Astrocyte (in vitro differentiated cells and primary cell): ENCODE measurements around the gene SPTB. TPM values are rescaled to one million over a fixed set of nuclear protein-coding genes. Genes with fewer than 3 reads are reported as not detected.

Experiments
- DNase-seq: peaks from one replicate; pipeline ENCODE4 v3.0.0-alpha.2; 2010; ENCODE audit warnings: low read depth
- FAIRE-seq: peaks from 2 replicates; lab custom pipeline; 2011; peaks lifted over from hg19 to GRCh38; lab: Jason Lieb, UNC
- H2AFZ ChIP-seq: 2 replicates; pipeline ENCODE4 v1.6.0; 2012; ENCODE audit warnings: low read depth, low read length, inconsistent platforms
- H3K27ac ChIP-seq: 2 replicates; pipeline ENCODE4 v1.5.1; 2011; ENCODE audit warnings: low read depth, low read length, inconsistent platforms
- H3K27me3 ChIP-seq: 2 replicates; pipeline ENCODE4 v1.6.0; 2011; ENCODE audit warnings: low read length, inconsistent platforms; ENCODE audit not compliant: insufficient read depth
- H3K36me3 ChIP-seq: 2 replicates; pipeline ENCODE4 v1.5.1; 2011; ENCODE audit warnings: low read length, inconsistent platforms; ENCODE audit not compliant: insufficient read depth
- H3K4me1 ChIP-seq: 2 replicates; pipeline ENCODE4 v1.5.1; 2011; ENCODE audit warnings: low read length, inconsistent platforms; ENCODE audit not compliant: insufficient read depth
- H3K4me2 ChIP-seq: 2 replicates; pipeline ENCODE4 v1.6.0; 2012; ENCODE audit warnings: low read length, inconsistent platforms
- H3K4me3 ChIP-seq: 2 replicates; pipeline ENCODE4 v1.5.1; 2011; ENCODE audit warnings: low read depth, mild to moderate bottlenecking, low read length, inconsistent platforms; ENCODE audit not compliant: insufficient read depth
- H3K79me2 ChIP-seq: 2 replicates; pipeline ENCODE4 v1.6.0; 2012; ENCODE audit warnings: mild to moderate bottlenecking, low read length, inconsistent platforms; ENCODE audit not compliant: insufficient read depth
- H3K9ac ChIP-seq: 2 replicates; pipeline ENCODE4 v1.6.0; 2012; ENCODE audit warnings: mild to moderate bottlenecking, low read length, inconsistent platforms
- H3K9me3 ChIP-seq: 2 replicates; pipeline ENCODE4 v1.5.1; 2012; ENCODE audit warnings: low read depth, mild to moderate bottlenecking, low read length, inconsistent platforms; ENCODE audit not compliant: insufficient read depth
- H4K20me1 ChIP-seq: 2 replicates; pipeline ENCODE4 v1.6.0; 2012; ENCODE audit warnings: low read length, inconsistent platforms; ENCODE audit not compliant: insufficient read depth
- H3K27ac Mint-ChIP-seq: one replicate; pipeline ENCODE4 v1.8.0; 2021; ENCODE audit warnings: mild to moderate bottlenecking, mixed read lengths; ENCODE audit not compliant: unreplicated experiment
- H3K27me3 Mint-ChIP-seq: one replicate; pipeline ENCODE4 v1.8.0; 2021; ENCODE audit warnings: low read depth, mixed read lengths; ENCODE audit not compliant: unreplicated experiment
- H3K36me3 Mint-ChIP-seq: one replicate; pipeline ENCODE4 v1.8.0; 2021; ENCODE audit warnings: low read depth, mixed read lengths; ENCODE audit not compliant: unreplicated experiment
- H3K4me1 Mint-ChIP-seq: one replicate; pipeline ENCODE4 v1.8.0; 2021; ENCODE audit warnings: low read depth, mixed read lengths; ENCODE audit not compliant: unreplicated experiment
- H3K4me3 Mint-ChIP-seq: one replicate; pipeline ENCODE4 v1.8.0; 2021; ENCODE audit warnings: mild to moderate bottlenecking, moderate library complexity, mixed read lengths; ENCODE audit not compliant: unreplicated experiment
- H3K9me3 Mint-ChIP-seq: one replicate; pipeline ENCODE4 v1.8.0; 2021; ENCODE audit warnings: mild to moderate bottlenecking, mixed read lengths; ENCODE audit not compliant: unreplicated experiment
- EZH2 ChIP-seq: IDR thresholded peaks from 2 replicates; pipeline ENCODE4 v1.6.1; 2012; ENCODE audit warnings: mild to moderate bottlenecking, low read length, inconsistent platforms; ENCODE audit not compliant: insufficient read depth
- microRNA-seq: library from miRNA; unstranded; fragments of <30 nt; microRNA quantifications from one replicate; pipeline ENCODE4 v1.2.0, GENCODE V29; 2020
- total RNA-seq: library from RNA; stranded (reverse); gene quantifications from 2 replicates; pipeline ENCODE4 v1.2.1, GENCODE V29; 2021
- TF ChIP-seq, protein P1 (sequence below): IDR thresholded peaks from 2 replicates; pipeline ENCODE4 v1.5.1; 2011; ENCODE audit warnings: low read depth, mild to moderate bottlenecking, inconsistent platforms, low read length, moderate library complexity; ENCODE audit not compliant: insufficient read depth

SPTB gene
- total RNA-seq, 1 donor from 2014 or later = 0.32 TPM

DNA sequence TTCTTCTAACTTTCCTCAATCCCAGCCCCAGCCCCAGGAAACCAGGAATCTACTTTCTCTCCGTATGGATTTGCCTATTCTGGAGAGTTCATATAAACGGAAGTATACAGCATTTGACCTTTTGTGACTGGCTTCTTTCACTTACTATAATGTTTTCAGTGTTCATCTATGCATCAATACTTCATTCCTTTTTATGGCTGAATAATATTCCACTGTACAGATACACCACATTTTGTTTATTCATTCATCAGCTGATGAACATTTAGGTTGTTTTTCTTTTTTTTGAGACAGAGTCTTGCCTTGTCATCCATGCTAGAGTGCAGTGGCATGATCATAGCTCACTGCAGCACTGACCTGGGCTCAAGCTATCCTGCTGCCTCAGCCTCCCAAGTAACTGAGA, 179.4 kb downstream of the SPTB start:
- H3K4me1 Mint-ChIP-seq = peaks cover 25% of the 10 kb centered on the region
- H3K27ac ChIP-seq = no peak overlapping the region
- no peak overlapping the region for H3K27ac Mint-ChIP-seq
- H3K36me3 ChIP-seq = no peaks in the 10 kb centered on the region
- H3K4me1 ChIP-seq = peaks cover 8% of the 10 kb centered on the region
- H3K4me3 Mint-ChIP-seq = no peak overlapping the region
- H3K36me3 Mint-ChIP-seq = peaks cover 1% of the 10 kb centered on the region
- no peak for DNase-seq
- FAIRE-seq = no peak
- no peak overlapping the region for H3K4me3 ChIP-seq
- no peak overlapping the region for H3K4me2 ChIP-seq
- no peak overlapping the region for H2AFZ ChIP-seq
- H3K79me2 ChIP-seq = peaks cover 14% of the 10 kb centered on the region
- no peaks in the 10 kb centered on the region for H3K9me3 Mint-ChIP-seq
- no peaks in the 10 kb centered on the region for H3K9me3 ChIP-seq
- peaks cover 1% of the 10 kb centered on the region for H4K20me1 ChIP-seq
- H3K27me3 ChIP-seq = peaks cover 16% of the 10 kb centered on the region
- no peak overlapping the region for H3K9ac ChIP-seq
- H3K27me3 Mint-ChIP-seq = no peaks in the 10 kb centered on the region
- TF ChIP-seq EZH2 = no peak
- TF ChIP-seq, protein P1, sequence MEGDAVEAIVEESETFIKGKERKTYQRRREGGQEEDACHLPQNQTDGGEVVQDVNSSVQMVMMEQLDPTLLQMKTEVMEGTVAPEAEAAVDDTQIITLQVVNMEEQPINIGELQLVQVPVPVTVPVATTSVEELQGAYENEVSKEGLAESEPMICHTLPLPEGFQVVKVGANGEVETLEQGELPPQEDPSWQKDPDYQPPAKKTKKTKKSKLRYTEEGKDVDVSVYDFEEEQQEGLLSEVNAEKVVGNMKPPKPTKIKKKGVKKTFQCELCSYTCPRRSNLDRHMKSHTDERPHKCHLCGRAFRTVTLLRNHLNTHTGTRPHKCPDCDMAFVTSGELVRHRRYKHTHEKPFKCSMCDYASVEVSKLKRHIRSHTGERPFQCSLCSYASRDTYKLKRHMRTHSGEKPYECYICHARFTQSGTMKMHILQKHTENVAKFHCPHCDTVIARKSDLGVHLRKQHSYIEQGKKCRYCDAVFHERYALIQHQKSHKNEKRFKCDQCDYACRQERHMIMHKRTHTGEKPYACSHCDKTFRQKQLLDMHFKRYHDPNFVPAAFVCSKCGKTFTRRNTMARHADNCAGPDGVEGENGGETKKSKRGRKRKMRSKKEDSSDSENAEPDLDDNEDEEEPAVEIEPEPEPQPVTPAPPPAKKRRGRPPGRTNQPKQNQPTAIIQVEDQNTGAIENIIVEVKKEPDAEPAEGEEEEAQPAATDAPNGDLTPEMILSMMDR = no peak

DNA sequence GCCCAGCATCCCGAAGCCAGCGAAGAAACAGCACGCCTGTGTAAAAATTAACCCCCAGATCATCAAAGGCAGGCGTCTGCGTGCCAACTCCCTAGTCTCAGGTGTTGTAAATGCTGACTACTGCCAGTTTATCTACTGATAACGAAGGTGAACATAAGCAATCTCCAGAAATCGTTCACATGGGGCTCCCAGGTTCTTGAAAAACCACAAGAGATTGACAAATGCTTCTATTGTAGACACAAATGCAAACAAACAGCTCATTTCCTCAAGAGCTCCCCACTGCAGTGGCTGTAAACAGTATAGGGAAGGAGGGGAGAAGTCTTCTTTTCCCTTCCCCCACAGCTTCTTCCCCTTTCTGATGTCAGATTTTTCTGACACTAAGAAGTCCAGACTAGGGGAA, 180.8 kb downstream of the SPTB start:
- H3K27me3 ChIP-seq = peaks cover 26% of the 10 kb centered on the region
- no peak overlapping the region for H3K4me3 ChIP-seq
- Mint-ChIP-seq H3K4me3 (no peak overlapping the region), H3K27ac (no peak overlapping the region), H3K9me3 (no peaks in the 10 kb centered on the region), H3K27me3 (peaks cover under 1% of the 10 kb centered on the region), H3K4me1 (peaks cover 25% of the 10 kb centered on the region), H3K36me3 (peaks cover 1% of the 10 kb centered on the region)
- H3K9me3 ChIP-seq = no peaks in the 10 kb centered on the region
- TF ChIP-seq, protein P1 = no peak
- TF ChIP-seq EZH2 = no peak
- no peak overlapping the region for H3K9ac ChIP-seq
- DNase-seq = no peak
- H2AFZ ChIP-seq = no peak overlapping the region
- FAIRE-seq = no peak
- H3K4me2 ChIP-seq = no peak overlapping the region
- no peaks in the 10 kb centered on the region for H3K36me3 ChIP-seq
- no peaks in the 10 kb centered on the region for H4K20me1 ChIP-seq
- H3K4me1 ChIP-seq = peaks cover 3% of the 10 kb centered on the region
- H3K79me2 ChIP-seq = peaks cover 3% of the 10 kb centered on the region
- no peak overlapping the region for H3K27ac ChIP-seq

DNA sequence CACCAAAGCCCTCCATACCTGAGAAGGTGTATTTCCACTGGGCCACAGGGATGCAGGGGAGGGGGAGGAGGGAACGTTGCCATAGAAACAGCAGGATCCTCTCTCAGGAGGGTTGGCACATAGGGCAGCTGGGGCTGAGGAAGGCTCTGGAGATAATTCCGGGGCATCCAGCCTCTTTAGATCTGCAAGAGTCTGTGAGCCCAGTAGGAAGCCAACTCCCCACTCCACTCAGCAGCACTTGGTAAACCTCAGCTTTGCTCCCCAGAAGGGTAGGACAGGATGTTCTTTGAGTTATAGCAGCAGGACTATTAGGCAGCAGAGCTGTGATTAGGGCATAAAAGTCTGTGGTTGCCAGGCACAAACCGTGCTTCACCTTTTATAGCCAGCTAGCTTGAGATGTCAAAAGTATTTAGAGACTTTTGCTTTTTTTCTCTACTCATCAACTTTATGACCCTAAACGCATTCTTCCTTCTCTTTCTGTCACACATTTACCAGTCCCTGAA, 183.3 kb downstream of the SPTB start:
- Histone ChIP-seq H3K79me2 (no peaks in the 10 kb centered on the region), H3K9ac (no peak overlapping the region), H3K4me1 (no peaks in the 10 kb centered on the region), H3K4me3 (no peak overlapping the region), H4K20me1 (no peaks in the 10 kb centered on the region), H3K27ac (no peak overlapping the region), H2AFZ (no peak overlapping the region), H3K9me3 (no peaks in the 10 kb centered on the region), H3K4me2 (no peak overlapping the region), H3K27me3 (peaks cover 17% of the 10 kb centered on the region), H3K36me3 (no peaks in the 10 kb centered on the region)
- Mint-ChIP-seq H3K27me3 (peaks cover 7% of the 10 kb centered on the region), H3K9me3 (no peaks in the 10 kb centered on the region), H3K4me3 (no peak overlapping the region), H3K4me1 (peaks cover 12% of the 10 kb centered on the region), H3K36me3 (peaks cover 1% of the 10 kb centered on the region), H3K27ac (no peak overlapping the region)
- no peak for TF ChIP-seq EZH2
- TF ChIP-seq, protein P1 = no peak
- FAIRE-seq = no peak
- no peak for DNase-seq

Small RNAs within 50 kb of the gene (microRNA-seq; reads per million reads assigned to microRNA genes)
- gene MIR7855 = not detected

Other genes with a start within 250 kb of the SPTB start
- 84.1 and 98.6 TPM in 2 replicates for gene PLEKHG3, start 175.5 kb downstream of the SPTB start, total RNA-seq
- 45.3 and 48.1 TPM in 2 replicates for gene CHURC1, start 34.5 kb upstream of the SPTB start, total RNA-seq
- gene GPX2, start 62.8 kb upstream of the SPTB start, total RNA-seq = not detected in 2 replicates
- gene RAB15, start 92.4 kb upstream of the SPTB start, total RNA-seq = 32.1 and 36.3 TPM in 2 replicates
- 19.9 and 20.0 TPM in 2 replicates for gene FNTB, start 107.0 kb upstream of the SPTB start, total RNA-seq
- 113 and 115 TPM in 2 replicates for gene MAX, start 222.6 kb upstream of the SPTB start, total RNA-seq